GM06990 (cell line): ENCODE results near the gene OPRL1.

Experiments used
- DNase-seq: peaks from one replicate; pipeline ENCODE4 v3.0.0-alpha.2; 2011; ENCODE audit not compliant: insufficient read length; ENCODE audit errors: extremely low read depth
- H3K27me3 ChIP-seq: replicated peaks from 2 replicates; pipeline ENCODE4 v1.6.0; 2011; ENCODE audit warnings: low read length; ENCODE audit not compliant: control insufficient read depth, insufficient read depth
- H3K36me3 ChIP-seq: 2 replicates; pipeline ENCODE4 v1.5.1; 2011; ENCODE audit warnings: low read length; ENCODE audit not compliant: control insufficient read depth, insufficient read depth
- H3K4me3 ChIP-seq: replicated peaks from 2 replicates; pipeline ENCODE4 v1.5.1; 2011; ENCODE audit warnings: low read depth, mild to moderate bottlenecking, control low read depth, low read length
- TF ChIP-seq, protein P1 (sequence below): IDR thresholded peaks from 2 replicates; pipeline ENCODE4 v1.5.1; 2011; ENCODE audit warnings: low read length, control low read depth, mild to moderate bottlenecking, inconsistent platforms; ENCODE audit not compliant: insufficient read depth, poor library complexity, severe bottlenecking

The OPRL1 gene

DNA sequence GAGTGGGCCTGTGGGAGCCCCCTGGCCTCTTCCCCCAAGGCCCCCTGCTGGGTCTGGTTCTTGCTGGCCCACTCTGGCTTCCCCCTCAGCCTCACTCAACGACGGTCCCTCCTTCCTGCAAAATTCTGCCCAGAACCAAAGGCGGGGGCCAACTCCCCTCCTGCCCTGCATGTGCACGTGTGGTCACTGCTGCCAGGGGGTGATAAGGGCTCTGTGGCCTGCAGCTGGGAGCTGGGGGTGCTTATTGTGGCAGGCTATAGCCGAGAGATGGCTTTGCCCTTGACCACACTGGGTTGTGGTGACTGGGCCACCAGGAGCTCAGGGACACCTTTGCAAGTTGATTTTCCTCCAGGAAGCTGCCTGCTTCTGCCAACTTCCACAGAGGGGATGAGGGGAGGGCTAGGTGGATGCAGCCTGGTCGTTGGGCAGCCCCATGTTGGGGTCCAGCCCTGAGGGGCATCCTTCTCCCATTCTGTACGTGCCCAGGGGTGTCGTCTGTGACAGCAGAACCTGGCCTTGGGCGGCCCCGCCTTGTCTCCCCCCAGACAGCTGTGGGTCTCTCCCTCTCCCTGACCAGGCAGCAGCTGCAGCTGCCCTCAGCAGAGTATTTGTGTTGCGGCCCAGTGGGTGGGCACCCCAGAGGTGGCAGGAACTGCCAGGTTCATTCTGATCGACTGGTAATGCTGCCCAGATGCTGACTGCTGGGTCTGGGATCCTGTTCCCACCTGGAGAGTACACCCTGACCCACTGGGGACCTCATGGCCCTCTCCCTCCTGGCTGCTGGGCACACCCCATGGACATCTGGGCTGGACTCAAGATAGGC is 11.3 kb upstream of the OPRL1 start:
- peaks cover 8% of the 10 kb centered on the region for H3K36me3 ChIP-seq

GRCh38 chr20:64069209-64069613 is 10.7 kb upstream of the OPRL1 start:
- TF ChIP-seq, protein P1, sequence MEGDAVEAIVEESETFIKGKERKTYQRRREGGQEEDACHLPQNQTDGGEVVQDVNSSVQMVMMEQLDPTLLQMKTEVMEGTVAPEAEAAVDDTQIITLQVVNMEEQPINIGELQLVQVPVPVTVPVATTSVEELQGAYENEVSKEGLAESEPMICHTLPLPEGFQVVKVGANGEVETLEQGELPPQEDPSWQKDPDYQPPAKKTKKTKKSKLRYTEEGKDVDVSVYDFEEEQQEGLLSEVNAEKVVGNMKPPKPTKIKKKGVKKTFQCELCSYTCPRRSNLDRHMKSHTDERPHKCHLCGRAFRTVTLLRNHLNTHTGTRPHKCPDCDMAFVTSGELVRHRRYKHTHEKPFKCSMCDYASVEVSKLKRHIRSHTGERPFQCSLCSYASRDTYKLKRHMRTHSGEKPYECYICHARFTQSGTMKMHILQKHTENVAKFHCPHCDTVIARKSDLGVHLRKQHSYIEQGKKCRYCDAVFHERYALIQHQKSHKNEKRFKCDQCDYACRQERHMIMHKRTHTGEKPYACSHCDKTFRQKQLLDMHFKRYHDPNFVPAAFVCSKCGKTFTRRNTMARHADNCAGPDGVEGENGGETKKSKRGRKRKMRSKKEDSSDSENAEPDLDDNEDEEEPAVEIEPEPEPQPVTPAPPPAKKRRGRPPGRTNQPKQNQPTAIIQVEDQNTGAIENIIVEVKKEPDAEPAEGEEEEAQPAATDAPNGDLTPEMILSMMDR, result no peak
- Histone ChIP-seq H3K27me3 (no peaks in the 10 kb centered on the region), H3K4me3 (no peak overlapping the region), H3K36me3 (peaks cover 13% of the 10 kb centered on the region)
- DNase-seq, result no peak

More for the DNA sequence above, 11.3 kb upstream of the OPRL1 start:
- DNase-seq, result no peak
- H3K4me3 ChIP-seq, result no peak overlapping the region
- H3K27me3 ChIP-seq, result no peaks in the 10 kb centered on the region
- TF ChIP-seq, protein P1, result no peak

GRCh38 chr20:64069614-64070243 is 10.2 kb upstream of the OPRL1 start:
- Histone ChIP-seq H3K27me3 (no peaks in the 10 kb centered on the region), H3K4me3 (no peak overlapping the region), H3K36me3 (peaks cover 18% of the 10 kb centered on the region)
- DNase-seq, result no peak
- TF ChIP-seq, protein P1, result peak; percentile 85

DNA sequence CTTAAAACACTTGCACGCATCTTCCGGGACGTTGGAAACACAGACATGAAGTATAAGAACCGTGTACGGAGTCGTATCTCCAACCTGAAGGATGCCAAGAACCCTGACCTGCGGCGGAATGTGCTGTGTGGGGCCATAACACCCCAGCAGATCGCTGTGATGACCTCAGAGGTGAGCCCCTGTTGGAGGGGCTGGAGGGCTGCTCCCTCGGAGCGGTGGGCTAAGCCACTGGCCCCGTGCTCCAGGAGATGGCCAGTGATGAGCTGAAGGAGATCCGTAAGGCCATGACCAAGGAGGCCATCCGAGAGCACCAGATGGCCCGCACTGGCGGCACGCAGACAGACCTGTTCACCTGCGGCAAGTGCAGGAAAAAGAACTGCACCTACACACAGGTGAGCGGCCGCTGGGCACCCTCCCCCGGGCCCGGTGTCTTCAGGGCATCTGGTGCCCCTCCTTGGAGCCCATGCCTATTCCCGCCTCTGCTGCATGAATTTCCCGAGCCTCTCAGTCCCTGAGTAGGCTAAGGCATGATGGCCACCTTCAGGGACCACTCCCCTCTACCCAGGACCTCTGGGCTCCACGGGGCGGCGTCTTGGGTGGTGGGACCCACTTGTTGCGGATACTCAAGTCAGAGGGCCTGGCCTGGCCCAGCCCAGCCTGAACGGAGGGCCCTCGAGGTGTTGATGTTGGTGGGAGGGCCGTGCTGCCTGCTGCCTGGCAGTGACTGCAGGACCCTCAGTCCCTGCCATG is 9.5 kb upstream of the OPRL1 start:
- no peak for DNase-seq
- H3K4me3 ChIP-seq, result no peak overlapping the region
- peaks cover 22% of the 10 kb centered on the region for H3K36me3 ChIP-seq
- H3K27me3 ChIP-seq, result no peaks in the 10 kb centered on the region
- TF ChIP-seq, protein P1, result no peak

DNA sequence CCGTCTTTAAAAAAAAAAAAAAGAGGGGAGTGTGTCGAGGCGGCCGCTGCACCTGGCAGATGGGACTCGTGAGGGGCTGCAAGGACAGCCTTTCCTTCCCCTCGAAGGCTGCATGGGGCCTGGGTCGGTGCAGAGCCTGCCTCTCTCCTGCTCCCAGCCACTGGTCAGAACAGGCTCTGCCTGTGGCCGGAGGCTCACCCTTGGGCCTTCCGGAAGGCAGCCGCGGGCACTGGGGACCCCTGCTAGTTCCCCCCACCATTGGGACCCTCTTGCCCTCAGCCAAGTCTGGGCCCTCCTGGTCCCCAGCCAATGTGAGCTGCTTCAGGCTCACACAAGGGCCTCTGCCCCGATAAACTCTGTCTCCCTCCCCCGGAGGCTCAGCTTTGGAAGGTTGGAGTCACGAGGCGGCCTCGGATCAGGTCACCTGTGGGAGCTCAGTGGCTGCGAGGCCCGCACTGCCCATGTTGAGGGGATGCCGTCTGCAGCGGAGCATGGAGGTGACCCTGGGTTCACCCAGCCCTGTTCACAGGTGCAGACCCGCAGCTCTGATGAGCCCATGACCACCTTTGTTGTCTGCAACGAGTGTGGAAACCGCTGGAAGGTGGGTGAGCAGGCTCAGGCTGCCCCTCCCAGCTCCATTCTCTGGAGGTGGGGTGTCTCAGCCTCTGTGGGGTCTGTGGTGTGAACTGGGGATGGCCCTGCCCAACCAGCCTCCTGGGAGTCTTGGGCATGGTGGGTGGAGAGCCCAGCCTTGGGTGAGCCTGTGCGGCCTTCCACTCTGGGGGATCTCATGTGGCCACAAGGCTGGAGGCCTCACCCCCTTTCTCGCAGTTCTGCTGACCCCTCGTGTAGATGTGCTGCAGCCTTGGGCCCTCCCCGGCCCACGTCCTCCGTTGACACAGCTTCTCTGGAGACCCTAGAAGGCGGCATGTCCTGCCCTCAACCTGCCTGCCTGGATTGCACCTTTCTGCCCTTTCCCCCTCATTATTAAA is 8.2 kb upstream of the OPRL1 start:
- no peak overlapping the region for H3K4me3 ChIP-seq
- TF ChIP-seq, protein P1, result no peak
- DNase-seq, result no peak
- peaks cover 27% of the 10 kb centered on the region for H3K36me3 ChIP-seq
- no peaks in the 10 kb centered on the region for H3K27me3 ChIP-seq
